ENCODE measurements around the gene SSTR3. TPM values are rescaled to one million over a fixed set of nuclear protein-coding genes. Genes with fewer than 3 reads are reported as not detected.

Gene SSTR3
- total and polyA plus RNA-seq, 10 of the 15 experiments (the other 5 are each of a cell fraction or from before 2014, with no cell fraction given): 0.03 to 4.5 (median 2.4) TPM

DNA sequence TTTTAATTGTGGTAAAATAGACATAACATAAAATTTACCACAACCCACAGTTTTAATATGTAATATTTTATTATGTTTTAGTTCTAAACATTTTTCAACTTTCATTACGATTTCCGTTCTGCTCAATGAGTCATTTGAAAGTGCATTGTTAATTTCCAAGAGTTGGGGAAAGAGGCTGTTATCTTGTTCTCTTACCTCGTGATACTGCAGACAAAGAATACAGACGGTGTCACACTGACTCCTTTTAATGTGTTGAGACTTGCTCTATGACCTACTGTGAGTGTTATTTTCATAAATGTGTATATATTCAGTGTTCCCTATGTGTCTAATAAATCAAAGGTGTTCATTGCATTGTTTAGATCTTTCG lies 42.6 kb upstream of the SSTR3 start:
- Histone ChIP-seq H3K4me3 (no peak overlapping the region), H4K20me1 (ENCODE audit: control insufficient read depth, insufficient read depth) (no peaks in the 10 kb centered on the region), H3K4me2 (ENCODE audit: control insufficient read depth, insufficient read depth) (no peak overlapping the region), H3K9ac (ENCODE audit: control insufficient read depth, insufficient read depth, low read length) (no peak overlapping the region), H3K27ac (ENCODE audit: control insufficient read depth, insufficient read depth) (no peak overlapping the region), H3K9me3 (replicated peaks; ENCODE audit: control insufficient read depth, insufficient read depth, low read length) (no peaks in the 10 kb centered on the region), H3K27me3 (replicated peaks in 1 of 2; ENCODE audit: control insufficient read depth in 2 of 2, insufficient read depth in 2 of 2, low read length in 1 of 2) (no peaks in the 10 kb centered on the region), H3K4me1 (ENCODE audit: control insufficient read depth, insufficient read depth, low read length) (peaks cover 8% of the 10 kb centered on the region; the same call in 1 of the 2 replicates), H3K36me3 (ENCODE audit: control insufficient read depth in 2 of 2, insufficient read depth in 2 of 2, low read length in 1 of 2) (no peaks in the 10 kb centered on the region), H3K79me2 (ENCODE audit: control insufficient read depth, insufficient read depth, low read length) (no peaks in the 10 kb centered on the region), H2AFZ (ENCODE audit: control insufficient read depth, low read depth, low read length) (no peak overlapping the region)
- 82% methylated on average over 5 of the region's 5 CpGs for WGBS (ENCODE audit: insufficient coverage, insufficient replicate concordance, low lambda C conversion rate, missing lambda C conversion rate)
- in situ Hi-C loops (cut with MboI) (no loop called here), intact Hi-C loops (cut with micrococcal nuclease; ENCODE audit: unreplicated experiment) (no loop called here)
- TF ChIP-seq FOXM1 (IDR thresholded peaks at IDR 0.05; ENCODE audit: low read depth, low read length) (no peak), NR2F1 (conservative IDR thresholded peaks at IDR 0.05) (no peak), RAD21 (IDR thresholded peaks at IDR 0.05; ENCODE audit: insufficient read depth, low read depth, low read length) (no peak), ETV6 (conservative IDR thresholded peaks at IDR 0.05 in 1 of 2, IDR thresholded peaks at IDR 0.05 in 1 of 2; ENCODE audit: borderline replicate concordance in 1 of 2, low read depth in 1 of 2) (no peak)
- TF ChIP-seq, protein P1, sequence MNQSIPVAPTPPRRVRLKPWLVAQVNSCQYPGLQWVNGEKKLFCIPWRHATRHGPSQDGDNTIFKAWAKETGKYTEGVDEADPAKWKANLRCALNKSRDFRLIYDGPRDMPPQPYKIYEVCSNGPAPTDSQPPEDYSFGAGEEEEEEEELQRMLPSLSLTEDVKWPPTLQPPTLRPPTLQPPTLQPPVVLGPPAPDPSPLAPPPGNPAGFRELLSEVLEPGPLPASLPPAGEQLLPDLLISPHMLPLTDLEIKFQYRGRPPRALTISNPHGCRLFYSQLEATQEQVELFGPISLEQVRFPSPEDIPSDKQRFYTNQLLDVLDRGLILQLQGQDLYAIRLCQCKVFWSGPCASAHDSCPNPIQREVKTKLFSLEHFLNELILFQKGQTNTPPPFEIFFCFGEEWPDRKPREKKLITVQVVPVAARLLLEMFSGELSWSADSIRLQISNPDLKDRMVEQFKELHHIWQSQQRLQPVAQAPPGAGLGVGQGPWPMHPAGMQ (IDR thresholded peaks at IDR 0.05; ENCODE audit: borderline replicate concordance): no peak
- DNase-seq (ENCODE audit: low read depth, low spot score) (no peak), FAIRE-seq (no peak), ATAC-seq (no peak)
- POLR2A ChIA-PET: interaction anchor here (1.4 to 4.3 kb wide), 4 partner anchors 10 to 336 kb away, joined by 4 to 36 read pairs (median 18); partner anchors contain the start of gene RAC2
- CTCF ChIA-PET: interaction anchor here (0.7 to 3.2 kb wide), 5 partner anchors 10 to 55 kb away, joined by 3 to 37 read pairs (median 11); partner anchors contain the start of gene RAC2
- SMC1A ChIA-PET (ENCODE audit: uncharacterized antibody, unreplicated experiment): interaction anchor here (1.1 to 5.6 kb wide), 4 partner anchors 10 to 36 kb away, joined by 3 to 58 read pairs (median 4); partner anchors contain the start of gene RAC2
- no TSS peak for BruUV-seq (replicated peaks)
- RAD21 ChIA-PET (ENCODE audit: unreplicated experiment): interaction anchor here (1.2 to 6.6 kb wide), 3 partner anchors 8 to 32 kb away, joined by 3 to 84 read pairs (median 7); partner anchors contain the start of gene RAC2

Data from GM12878 (cell line).